Jurkat, Clone E6-1 (cell line): ENCODE data around the gene RXRG.

ENCODE experiments used
- DNase-seq: peaks from one replicate; pipeline ENCODE4 v3.0.0-alpha.2; 2011; ENCODE audit warnings: low read depth, low spot score
- H3K4me3 ChIP-seq: 2 replicates; pipeline ENCODE4 v1.5.1; 2011; ENCODE audit warnings: mild to moderate bottlenecking, low read length, control low read depth, moderate library complexity

Gene RXRG

GRCh38 chr1:165419839-165420238 lies 25.1 kb downstream of the RXRG start:
- DNase-seq = no peak
- no peak overlapping the region for H3K4me3 ChIP-seq

- DNase-seq = no peak
- no peak overlapping the region for H3K4me3 ChIP-seq
These were observed 26.7 kb downstream of the RXRG start for GRCh38 chr1:165418195-165418594.

GRCh38 chr1:165416876-165417275 lies 28.1 kb downstream of the RXRG start:
- H3K4me3 ChIP-seq = no peak overlapping the region
- DNase-seq = no peak

- no peak overlapping the region for H3K4me3 ChIP-seq
- no peak for DNase-seq
These were observed 29.9 kb downstream of the RXRG start for GRCh38 chr1:165415068-165415467.

- no peak overlapping the region for H3K4me3 ChIP-seq
- DNase-seq = no peak
These were observed 30.3 kb downstream of the RXRG start for GRCh38 chr1:165414620-165415019.

GRCh38 chr1:165411396-165411795 lies 33.5 kb downstream of the RXRG start:
- H3K4me3 ChIP-seq = no peak overlapping the region
- DNase-seq = no peak

- no peak for DNase-seq
- H3K4me3 ChIP-seq = no peak overlapping the region
These were observed 35.1 kb downstream of the RXRG start for GRCh38 chr1:165409657-165410358.

- no peak overlapping the region for H3K4me3 ChIP-seq
- no peak for DNase-seq
These were observed 36.4 kb downstream of the RXRG start for GRCh38 chr1:165408518-165408917.

GRCh38 chr1:165407398-165407797 lies 37.5 kb downstream of the RXRG start:
- DNase-seq = no peak
- H3K4me3 ChIP-seq = no peak overlapping the region

GRCh38 chr1:165403835-165404482 lies 41.0 kb downstream of the RXRG start:
- peak; percentile 8 for DNase-seq
- H3K4me3 ChIP-seq = no peak overlapping the region

- DNase-seq = no peak
- H3K4me3 ChIP-seq = no peak overlapping the region
These were observed 42.3 kb downstream of the RXRG start for GRCh38 chr1:165402517-165403111.

- no peak overlapping the region for H3K4me3 ChIP-seq
- DNase-seq = no peak
These were observed 47.0 kb downstream of the RXRG start for GRCh38 chr1:165397944-165398343.

- no peak for DNase-seq
- no peak overlapping the region for H3K4me3 ChIP-seq
These were observed 49.0 kb downstream of the RXRG start for GRCh38 chr1:165395901-165396300.

GRCh38 chr1:165395478-165395877 lies 49.4 kb downstream of the RXRG start:
- DNase-seq = no peak
- no peak overlapping the region for H3K4me3 ChIP-seq

- peak; percentile 95 for DNase-seq
- no peak overlapping the region for H3K4me3 ChIP-seq
These were observed 52.0 kb downstream of the RXRG start for GRCh38 chr1:165392634-165393571.

- no peak overlapping the region for H3K4me3 ChIP-seq
- no peak for DNase-seq
These were observed 55.3 kb downstream of the RXRG start for GRCh38 chr1:165389609-165390008.

- DNase-seq = no peak
- H3K4me3 ChIP-seq = no peak overlapping the region
These were observed 57.0 kb downstream of the RXRG start for GRCh38 chr1:165387961-165388360.

GRCh38 chr1:165387505-165387904 lies 57.4 kb downstream of the RXRG start:
- H3K4me3 ChIP-seq = no peak overlapping the region
- DNase-seq = no peak

- DNase-seq = no peak
- H3K4me3 ChIP-seq = no peak overlapping the region
These were observed 61.1 kb downstream of the RXRG start for GRCh38 chr1:165383599-165384405.
